Uterus (tissue), 4 donors: ENCODE results near the gene THOC3. TPM values are rescaled to one million over a fixed set of nuclear protein-coding genes. Genes with fewer than 3 reads are reported as not detected.
"Not testable (repeated sequence)": the region's sequence is repeated elsewhere in the genome, so short reads cannot be mapped to it uniquely, and the experiment has no call there.

Experiments
- DNase-seq, 2 donors: peaks; one replicate each; pipeline ENCODE4 v3.0.0-alpha.2; 2019 to 2020
- H3K27ac ChIP-seq, 2 donors: fragments of 200-600 bp; sonication (generic); 1 replicate in 1 of 2; 2 replicates in 1 of 2; pipeline ENCODE4 v1.5.1; 2016 to 2018
- H3K27me3 ChIP-seq, 2 donors: fragments of 200-600 bp; sonication (generic); one replicate each; pipeline ENCODE4 v1.5.1; 2018 to 2019; ENCODE audit warnings: control low read depth in 1 of 2
- H3K36me3 ChIP-seq, 2 donors: fragments of 200-600 bp; sonication (generic); one replicate each; pipeline ENCODE4 v1.5.1; 2019; ENCODE audit warnings: control low read depth in 1 of 2
- H3K4me1 ChIP-seq, 2 donors: fragments of 200-600 bp; sonication (generic); one replicate each; pipeline ENCODE4 v1.5.1; 2018 to 2019; ENCODE audit warnings: control low read depth in 1 of 2
- H3K4me3 ChIP-seq, 2 donors: fragments of 200-600 bp; sonication (generic); 1 replicate in 1 of 2; 2 replicates in 1 of 2; pipeline ENCODE4 v1.5.1; 2018 to 2019; ENCODE audit warnings: mild to moderate bottlenecking in 1 of 2
- H3K9me3 ChIP-seq, 2 donors: fragments of 200-600 bp; sonication (generic); one replicate each; pipeline ENCODE4 v1.5.1; 2019; ENCODE audit warnings: control low read depth in 1 of 2
- intact Hi-C: fragments of 100-400 bp; cut with DNase I; formaldehyde crosslinking; loops from one replicate; pipeline ENCODE4 v1.15.1; 2023; ENCODE audit warnings: low total_unique reads
- total RNA-seq, 4 donors: library from RNA; depleted of rRNA in 3 of 4; stranded (reverse); fragments of >200 nt in 3 of 4; gene quantifications; one replicate each; pipeline versions ENCODE4 v1.1.0 to v1.2.4, GENCODE V29; 2014 to 2023
- donor health status: DM: yes; HTN: yes; CAD: no.

Gene THOC3
- total RNA-seq: 10 to 100 TPM in 3 of 4 donors, 1 to 10 TPM in 1; 6.8 to 57.8 (median 36.3) TPM

- H3K36me3 ChIP-seq, H3K4me1 ChIP-seq, H3K9me3 ChIP-seq, H3K27ac ChIP-seq, H3K27me3 ChIP-seq, intact Hi-C loops: not testable (repeated sequence)
- peak within 1 kb of the TSS; percentile 68 to 70 for H3K4me3 ChIP-seq
- peak; percentile 54 to 82 for DNase-seq
Measured at GRCh38 chr5:175967471-175968372, at the start of gene THOC3. Gene THOC3 (minus strand): TSS chr5:175968315. CDS start chr5:175968208, 107 bp downstream.

GRCh38 chr5:176017324-176017723 lies 49.2 kb upstream of the THOC3 start:
- H3K4me3 ChIP-seq, H3K4me1 ChIP-seq, H3K27me3 ChIP-seq, H3K27ac ChIP-seq, H3K9me3 ChIP-seq, intact Hi-C loops, DNase-seq, H3K36me3 ChIP-seq: not testable (repeated sequence)

GRCh38 chr5:176014360-176014759 lies 46.2 kb upstream of the THOC3 start:
- H3K27me3 ChIP-seq, DNase-seq, H3K4me3 ChIP-seq, H3K36me3 ChIP-seq, H3K4me1 ChIP-seq, intact Hi-C loops, H3K27ac ChIP-seq, H3K9me3 ChIP-seq: not testable (repeated sequence)

GRCh38 chr5:176011088-176011487 lies 43.0 kb upstream of the THOC3 start:
- H3K27ac ChIP-seq, H3K4me3 ChIP-seq, intact Hi-C loops, DNase-seq, H3K4me1 ChIP-seq, H3K27me3 ChIP-seq, H3K9me3 ChIP-seq, H3K36me3 ChIP-seq: not testable (repeated sequence)

- intact Hi-C loops, H3K27me3 ChIP-seq, H3K9me3 ChIP-seq, H3K4me3 ChIP-seq, H3K36me3 ChIP-seq, H3K4me1 ChIP-seq, H3K27ac ChIP-seq, DNase-seq: not testable (repeated sequence)
Measured at GRCh38 chr5:176010202-176010601, 42.1 kb upstream of the THOC3 start.

- H3K4me1 ChIP-seq, H3K36me3 ChIP-seq, H3K27me3 ChIP-seq, H3K9me3 ChIP-seq, DNase-seq, H3K4me3 ChIP-seq, H3K27ac ChIP-seq, intact Hi-C loops: not testable (repeated sequence)
Measured at GRCh38 chr5:176007220-176007619, 39.1 kb upstream of the THOC3 start.

- DNase-seq, H3K4me3 ChIP-seq, H3K27me3 ChIP-seq, H3K36me3 ChIP-seq, H3K4me1 ChIP-seq, H3K27ac ChIP-seq, H3K9me3 ChIP-seq, intact Hi-C loops: not testable (repeated sequence)
Measured at GRCh38 chr5:176006819-176007218, 38.7 kb upstream of the THOC3 start.

GRCh38 chr5:175997979-175998378 lies 29.9 kb upstream of the THOC3 start:
- H3K36me3 ChIP-seq, H3K9me3 ChIP-seq, intact Hi-C loops, H3K27me3 ChIP-seq, H3K4me1 ChIP-seq, H3K4me3 ChIP-seq, H3K27ac ChIP-seq, DNase-seq: not testable (repeated sequence)

GRCh38 chr5:175997495-175997894 lies 29.4 kb upstream of the THOC3 start:
- H3K4me1 ChIP-seq, intact Hi-C loops, H3K27ac ChIP-seq, H3K27me3 ChIP-seq, H3K4me3 ChIP-seq, H3K9me3 ChIP-seq, H3K36me3 ChIP-seq, DNase-seq: not testable (repeated sequence)

- H3K27ac ChIP-seq, H3K9me3 ChIP-seq, intact Hi-C loops, H3K27me3 ChIP-seq, H3K4me1 ChIP-seq, DNase-seq, H3K4me3 ChIP-seq, H3K36me3 ChIP-seq: not testable (repeated sequence)
Measured at GRCh38 chr5:175996791-175997190, 28.7 kb upstream of the THOC3 start.

- intact Hi-C loops, H3K27ac ChIP-seq, H3K36me3 ChIP-seq, DNase-seq, H3K9me3 ChIP-seq, H3K27me3 ChIP-seq, H3K4me1 ChIP-seq, H3K4me3 ChIP-seq: not testable (repeated sequence)
Measured at GRCh38 chr5:175995506-175995905, 27.4 kb upstream of the THOC3 start.

- DNase-seq, intact Hi-C loops: not testable (repeated sequence)
Measured at GRCh38 chr5:175979371-175979995, 11.4 kb upstream of the THOC3 start.

GRCh38 chr5:175968381-175968780 lies 266 bp upstream of the THOC3 start:
- peak overlapping the region; percentile 68 to 70 for H3K4me3 ChIP-seq
- H3K4me1 ChIP-seq, H3K27me3 ChIP-seq, H3K9me3 ChIP-seq, DNase-seq, H3K36me3 ChIP-seq, intact Hi-C loops, H3K27ac ChIP-seq: not testable (repeated sequence)

More at GRCh38 chr5:175979371-175979995, 11.4 kb upstream of the THOC3 start:
- not testable (repeated sequence) for H3K36me3 ChIP-seq, H3K27ac ChIP-seq, H3K27me3 ChIP-seq, H3K4me1 ChIP-seq, H3K4me3 ChIP-seq, H3K9me3 ChIP-seq
